WERI-Rb-1 (cell line): Measurements from ENCODE around the gene SPECC1.

Experiments used
- DNase-seq: peaks from one replicate; pipeline ENCODE4 v3.0.0-alpha.2; 2020
- H3K27ac ChIP-seq: fragments of 250-450 bp; sonication (Bioruptor Pico); 2 replicates; pipeline ENCODE4 v1.5.1; 2020; ENCODE audit warnings: mild to moderate bottlenecking, moderate library complexity
- H3K27me3 ChIP-seq: fragments of 250-450 bp; sonication (Bioruptor Pico); 2 replicates; pipeline ENCODE4 v1.5.1; 2021; ENCODE audit warnings: mild to moderate bottlenecking, low read depth, moderate library complexity; ENCODE audit not compliant: insufficient read depth, severe bottlenecking
- H3K36me3 ChIP-seq: fragments of 250-450 bp; sonication (Bioruptor Pico); 2 replicates; pipeline ENCODE4 v1.5.1; 2020; ENCODE audit warnings: mild to moderate bottlenecking, moderate library complexity
- H3K4me3 ChIP-seq: 2 replicates; pipeline ENCODE4 v1.5.1; 2011; ENCODE audit warnings: low read depth, mild to moderate bottlenecking, control low read depth, low read length
- H3K9me3 ChIP-seq: fragments of 250-450 bp; sonication (Bioruptor Pico); 2 replicates; pipeline ENCODE4 v1.5.1; 2021; ENCODE audit warnings: mild to moderate bottlenecking, moderate library complexity; ENCODE audit not compliant: severe bottlenecking
- CTCF ChIP-seq: IDR thresholded peaks from 2 replicates; pipeline ENCODE4 v1.5.1; 2011; ENCODE audit warnings: low read depth, mild to moderate bottlenecking, control low read depth, inconsistent platforms, low read length

SPECC1 gene

GRCh38 chr17:20266806-20267458 lies 257.8 kb downstream of the SPECC1 start:
- Histone ChIP-seq H3K36me3 (no peaks in the 10 kb centered on the region), H3K27me3 (no peaks in the 10 kb centered on the region), H3K27ac (no peak overlapping the region), H3K9me3 (no peaks in the 10 kb centered on the region), H3K4me3 (no peak overlapping the region)
- DNase-seq: no peak
- no peak for TF ChIP-seq CTCF

- no peaks in the 10 kb centered on the region for H3K27me3 ChIP-seq
- H3K9me3 ChIP-seq: no peaks in the 10 kb centered on the region
- no peak for DNase-seq
- H3K4me3 ChIP-seq: no peak overlapping the region
- no peak overlapping the region for H3K27ac ChIP-seq
- TF ChIP-seq CTCF: no peak
- no peaks in the 10 kb centered on the region for H3K36me3 ChIP-seq
Observed at GRCh38 chr17:20267459-20267842, 258.3 kb downstream of the SPECC1 start.

GRCh38 chr17:20270369-20270768 lies 261.2 kb downstream of the SPECC1 start:
- H3K27me3 ChIP-seq: no peaks in the 10 kb centered on the region
- no peak overlapping the region for H3K4me3 ChIP-seq
- no peak for DNase-seq
- no peak for TF ChIP-seq CTCF
- H3K27ac ChIP-seq: no peak overlapping the region
- no peaks in the 10 kb centered on the region for H3K36me3 ChIP-seq
- no peaks in the 10 kb centered on the region for H3K9me3 ChIP-seq

GRCh38 chr17:20271011-20271610 lies 262.0 kb downstream of the SPECC1 start:
- TF ChIP-seq CTCF: no peak
- DNase-seq: no peak
- H3K9me3 ChIP-seq: no peaks in the 10 kb centered on the region
- no peak overlapping the region for H3K27ac ChIP-seq
- no peak overlapping the region for H3K4me3 ChIP-seq
- no peaks in the 10 kb centered on the region for H3K36me3 ChIP-seq
- H3K27me3 ChIP-seq: no peaks in the 10 kb centered on the region

GRCh38 chr17:20273741-20274500 lies 264.8 kb downstream of the SPECC1 start:
- H3K27ac ChIP-seq: no peak overlapping the region
- H3K9me3 ChIP-seq: no peaks in the 10 kb centered on the region
- no peak overlapping the region for H3K4me3 ChIP-seq
- no peak for DNase-seq
- no peaks in the 10 kb centered on the region for H3K36me3 ChIP-seq
- no peaks in the 10 kb centered on the region for H3K27me3 ChIP-seq
- TF ChIP-seq CTCF: no peak
